AG04450 (cell line): ENCODE results near the gene SLIT2. TPM values are rescaled to one million over a fixed set of nuclear protein-coding genes. Genes with fewer than 3 reads are reported as not detected.
A peak's percentile ranks its signal among the peaks of the same experiment; 100 is the strongest.

ENCODE experiments used
- CTCF ChIA-PET: fragments of 300-600, 350-600 bp; formaldehyde crosslinking; extraction: SDS; loops from one replicate; lab custom pipeline; 2022; ENCODE audit warnings: antibody characterized with exemption, inconsistent platforms; lab: Charles Lee
- POLR2A ChIA-PET: fragments of 350-600 bp; formaldehyde crosslinking; extraction: SDS; loops from one replicate; lab custom pipeline; 2021; ENCODE audit warnings: antibody characterized with exemption, inconsistent platforms; lab: Yijun Ruan, JAX
- DNase-seq: peaks from one replicate; pipeline ENCODE4 v3.0.0-alpha.2; 2011; ENCODE audit warnings: low read depth, low spot score
- H3K27ac ChIP-seq: one replicate; pipeline ENCODE4 v1.5.1; 2012; ENCODE audit warnings: low read depth, low read length, control low read depth
- H3K27me3 ChIP-seq: one replicate; pipeline ENCODE4 v1.6.0; 2012; ENCODE audit warnings: low read length; ENCODE audit not compliant: control insufficient read depth, insufficient read depth
- H3K4me3 ChIP-seq: 2 replicates; pipeline ENCODE4 v1.5.1; 2011; ENCODE audit warnings: mild to moderate bottlenecking, low read depth, low read length, control low read depth
- H3K9me3 ChIP-seq: 2 replicates; pipeline ENCODE4 v1.5.1; 2012; ENCODE audit warnings: low read length; ENCODE audit not compliant: control insufficient read depth, insufficient read depth
- CTCF ChIP-seq: IDR thresholded peaks from 2 replicates; pipeline ENCODE4 v1.5.1; 2011; ENCODE audit warnings: low read depth, low read length, control low read depth, inconsistent platforms
- polyA plus RNA-seq: library from polyadenylated mRNA; depleted of rRNA; stranded (reverse); fragments of >200 nt; gene quantifications from 2 replicates; pipeline ENCODE4 v1.2.3, GENCODE V29; 2011

Gene SLIT2
- polyA plus RNA-seq, 1 experiment = 15.2 TPM

DNA sequence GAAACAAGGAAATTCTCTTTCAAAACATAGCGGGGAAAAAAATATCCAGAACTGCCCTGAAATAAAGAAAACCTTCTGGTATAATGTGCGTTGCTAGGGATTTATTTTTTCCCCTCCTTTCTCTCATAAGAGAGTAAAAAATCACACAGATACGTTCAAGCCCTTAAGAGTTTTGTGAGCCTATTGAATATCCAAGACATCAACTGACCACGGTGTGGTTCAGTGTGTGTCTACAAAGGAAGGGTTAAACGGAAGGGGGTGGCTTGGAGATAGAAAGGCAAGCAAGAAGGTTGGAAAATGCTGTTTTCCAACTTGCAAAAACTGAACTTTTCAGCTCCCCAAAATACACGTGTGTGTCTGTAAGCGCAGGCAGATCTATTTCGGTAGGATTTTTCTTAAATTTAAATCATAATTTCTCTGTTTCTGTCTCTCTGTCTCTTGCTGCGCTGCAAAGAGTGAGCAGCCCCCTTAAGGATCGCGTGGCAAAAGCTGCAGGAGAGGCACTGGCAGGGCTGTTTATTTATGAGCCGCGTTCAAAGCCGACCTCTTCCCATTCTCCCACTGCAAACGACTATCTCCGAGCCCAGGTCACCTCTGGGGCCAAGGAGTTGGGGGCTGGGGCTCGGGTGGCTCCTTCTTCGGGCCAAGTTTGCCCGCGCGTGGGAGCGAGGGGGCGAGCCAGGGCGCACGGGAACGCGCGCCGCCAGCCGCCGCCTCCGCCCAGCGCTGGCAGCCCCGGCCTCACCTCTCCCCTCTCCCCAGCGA lies 492 bp upstream of the SLIT2 start:
- ChIA-PET POLR2A (interaction anchor here (0.9 to 1.0 kb wide), 2 partner anchors 15 to 17 kb away, joined by 3 to 4 read pairs; no protein-coding TSS in a partner anchor), CTCF (interaction anchor here (0.8 to 0.9 kb wide), 2 partner anchors 9 kb away, joined by 3 read pairs; no protein-coding TSS in a partner anchor)
- Histone ChIP-seq H3K27me3 (no peaks in the 10 kb centered on the region), H3K27ac (peak overlapping the region; percentile 21), H3K9me3 (no peaks in the 10 kb centered on the region), H3K4me3 (peak overlapping the region; percentile 80)
- no peak for DNase-seq
- no peak for TF ChIP-seq CTCF

- CTCF ChIA-PET = interaction anchor here (1.2 kb wide), 3 partner anchors 13 to 291 kb away, joined by 3 to 4 read pairs (median 3); no protein-coding TSS in a partner anchor
Measured at GRCh38 chr4:20252656-20253282, 1.1 kb downstream of the SLIT2 start.

GRCh38 chr4:20253283-20253734 lies 1.6 kb downstream of the SLIT2 start:
- Histone ChIP-seq H3K27ac (no peak overlapping the region), H3K4me3 (peak overlapping the region; percentile 80), H3K27me3 (no peaks in the 10 kb centered on the region), H3K9me3 (no peaks in the 10 kb centered on the region)
- TF ChIP-seq CTCF = no peak
- CTCF ChIA-PET = interaction anchor here (1.2 kb wide), 1 partner anchor 291 kb away, joined by 3 read pairs; no protein-coding TSS in a partner anchor
- POLR2A ChIA-PET = interaction anchor here (0.5 kb wide), 1 partner anchor 163 kb away, joined by 3 read pairs; no protein-coding TSS in a partner anchor
- no peak for DNase-seq

More at GRCh38 chr4:20252656-20253282, 1.1 kb downstream of the SLIT2 start:
- POLR2A ChIA-PET = interaction anchor here (0.5 kb wide), 1 partner anchor 164 kb away, joined by 3 read pairs; no protein-coding TSS in a partner anchor
- no peak overlapping the region for H3K27ac ChIP-seq
- TF ChIP-seq CTCF = no peak
- DNase-seq = no peak
- H3K9me3 ChIP-seq = no peaks in the 10 kb centered on the region
- H3K27me3 ChIP-seq = no peaks in the 10 kb centered on the region
- peak overlapping the region; percentile 80 for H3K4me3 ChIP-seq

DNA sequence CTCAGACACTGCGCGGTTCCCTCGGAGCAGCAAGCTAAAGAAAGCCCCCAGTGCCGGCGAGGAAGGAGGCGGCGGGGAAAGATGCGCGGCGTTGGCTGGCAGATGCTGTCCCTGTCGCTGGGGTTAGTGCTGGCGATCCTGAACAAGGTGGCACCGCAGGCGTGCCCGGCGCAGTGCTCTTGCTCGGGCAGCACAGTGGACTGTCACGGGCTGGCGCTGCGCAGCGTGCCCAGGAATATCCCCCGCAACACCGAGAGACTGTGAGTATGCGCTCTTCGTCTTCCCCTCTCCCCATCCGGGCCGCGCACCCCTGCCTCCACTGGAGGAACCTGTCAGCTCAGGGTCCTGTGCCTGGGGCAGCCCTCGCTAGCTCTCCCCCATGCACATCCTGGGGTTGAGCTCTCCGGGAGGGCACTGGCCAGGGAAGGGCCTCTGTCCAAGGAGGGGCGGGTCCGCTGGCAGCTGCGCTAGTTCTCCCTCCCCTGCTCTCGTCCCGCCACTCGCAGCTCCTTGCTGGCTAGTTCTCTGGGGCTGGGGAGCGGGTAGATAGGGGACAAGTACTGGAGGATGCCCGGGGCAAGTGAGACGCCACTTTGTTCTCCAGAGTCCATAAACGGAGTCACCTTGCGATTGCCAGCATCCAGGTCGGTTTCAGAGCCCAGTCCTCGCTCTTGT lies 2.2 kb downstream of the SLIT2 start:
- no peak overlapping the region for H3K27ac ChIP-seq

More for the DNA sequence above, 2.2 kb downstream of the SLIT2 start:
- TF ChIP-seq CTCF = no peak
- H3K4me3 ChIP-seq = peak overlapping the region; percentile 80
- ChIA-PET CTCF (interaction anchor here (1.2 kb wide), 1 partner anchor 290 kb away, joined by 3 read pairs; no protein-coding TSS in a partner anchor), POLR2A (interaction anchor here (0.7 kb wide), 1 partner anchor 446 kb away, joined by 3 read pairs; no protein-coding TSS in a partner anchor)
- H3K9me3 ChIP-seq = no peaks in the 10 kb centered on the region
- no peak for DNase-seq
- H3K27me3 ChIP-seq = no peaks in the 10 kb centered on the region
